Putamen (tissue), 1 donor: Measurements from ENCODE around the gene SOX5.
"Not testable (repeated sequence)": the region's sequence is repeated elsewhere in the genome, so short reads cannot be mapped to it uniquely, and the experiment has no call there.

Experiments used
- DNase-seq: peaks from one replicate; pipeline ENCODE4 v3.0.0-alpha.2; 2016; ENCODE audit warnings: low spot score

Gene SOX5

DNA sequence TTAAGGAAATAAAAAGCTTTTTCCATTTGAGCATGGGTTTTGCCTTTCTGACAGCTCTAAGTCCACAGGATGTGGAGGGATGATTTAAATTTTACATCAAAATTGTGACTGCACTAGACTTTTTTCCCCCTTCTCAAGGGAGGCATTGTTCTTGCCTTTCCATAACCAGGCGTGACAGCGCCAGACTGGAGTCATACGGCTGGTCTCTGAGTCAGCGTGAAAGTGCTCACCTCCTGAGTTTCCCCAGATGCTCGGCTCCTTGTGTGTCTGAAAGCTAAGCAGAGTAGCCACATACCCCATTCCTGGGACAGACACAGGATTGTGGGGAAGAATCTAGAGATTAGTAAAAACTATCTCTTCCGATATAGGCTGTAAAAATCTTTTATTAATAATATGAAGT, 43.1 kb downstream of the SOX5 start:
- DNase-seq, result no peak

DNA sequence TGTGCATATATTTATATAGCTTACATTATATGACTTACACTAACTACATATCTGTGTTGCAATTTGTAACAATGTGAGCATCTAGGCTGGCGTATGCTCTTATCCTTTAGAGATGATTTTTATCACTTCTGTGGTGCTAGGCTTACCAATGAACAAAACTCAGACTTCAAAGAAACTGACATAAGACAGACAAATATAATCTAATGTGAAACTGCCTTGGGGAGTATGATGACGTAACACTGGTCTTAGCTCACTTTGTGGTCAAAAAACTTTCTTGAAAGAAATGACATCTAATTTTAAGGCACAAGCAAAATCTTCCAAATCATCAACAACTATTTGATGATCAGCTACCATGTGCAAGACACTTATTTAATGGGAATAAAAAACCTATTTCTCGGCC, 50.0 kb downstream of the SOX5 start:
- no peak for DNase-seq

DNA sequence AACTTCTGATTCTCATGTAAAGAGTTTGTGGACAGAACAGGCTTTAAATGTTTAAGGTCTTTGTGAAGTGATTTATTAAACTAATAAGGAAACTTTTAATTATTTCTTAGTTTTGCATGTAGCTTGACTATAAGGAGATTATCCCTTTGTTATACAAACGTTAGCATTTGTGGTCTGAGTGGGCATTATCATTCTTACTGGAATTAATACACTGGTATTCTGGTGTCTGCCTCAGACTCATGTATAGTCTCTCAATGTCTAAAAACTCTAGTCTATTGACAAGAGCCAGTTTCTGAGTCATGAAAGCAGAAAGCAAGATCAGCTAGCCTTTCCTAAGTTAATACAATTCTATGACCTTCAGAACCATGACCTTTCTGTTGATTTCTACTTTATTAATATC, 51.3 kb downstream of the SOX5 start:
- no peak for DNase-seq

DNA sequence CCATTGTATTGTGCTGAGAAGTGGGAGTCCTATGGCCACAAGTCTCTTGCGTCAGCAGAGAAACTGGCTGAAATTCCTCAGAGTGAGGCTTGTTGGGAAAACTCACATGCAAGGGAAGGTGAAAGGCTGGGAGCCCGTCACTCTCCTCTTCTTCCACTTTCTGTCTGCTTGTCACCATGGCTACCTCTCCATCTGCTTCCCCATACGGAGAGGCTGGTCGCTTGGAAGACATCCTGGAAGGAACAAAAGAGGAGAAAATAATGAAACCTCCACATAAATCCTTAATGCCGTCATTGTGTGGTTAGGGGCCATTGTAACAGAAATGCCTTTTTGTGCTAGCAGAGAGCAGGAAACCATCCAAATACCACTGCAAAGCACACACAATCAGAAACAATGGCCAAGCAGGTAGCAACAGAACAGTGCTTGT, 53.7 kb downstream of the SOX5 start:
- peak; percentile 26 for DNase-seq

DNA sequence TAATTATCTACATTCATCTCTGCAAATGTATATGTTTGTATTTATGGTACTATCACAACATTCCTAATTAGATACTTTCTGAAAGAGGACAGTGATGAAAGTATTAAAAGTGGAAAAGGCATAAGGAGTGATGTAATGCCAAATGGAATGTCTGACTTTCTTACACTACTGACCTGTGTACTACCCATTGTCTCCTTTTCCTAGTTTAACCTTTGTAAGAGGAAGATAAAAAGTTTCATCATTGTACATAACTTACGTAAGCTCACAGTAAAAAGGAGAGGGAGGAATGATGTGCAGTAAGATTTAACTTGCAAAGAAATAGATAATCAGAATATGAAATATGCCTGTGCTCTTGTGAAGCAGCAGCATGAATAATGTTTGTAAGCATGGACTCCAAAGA, 55.9 kb downstream of the SOX5 start:
- DNase-seq, result no peak

DNA sequence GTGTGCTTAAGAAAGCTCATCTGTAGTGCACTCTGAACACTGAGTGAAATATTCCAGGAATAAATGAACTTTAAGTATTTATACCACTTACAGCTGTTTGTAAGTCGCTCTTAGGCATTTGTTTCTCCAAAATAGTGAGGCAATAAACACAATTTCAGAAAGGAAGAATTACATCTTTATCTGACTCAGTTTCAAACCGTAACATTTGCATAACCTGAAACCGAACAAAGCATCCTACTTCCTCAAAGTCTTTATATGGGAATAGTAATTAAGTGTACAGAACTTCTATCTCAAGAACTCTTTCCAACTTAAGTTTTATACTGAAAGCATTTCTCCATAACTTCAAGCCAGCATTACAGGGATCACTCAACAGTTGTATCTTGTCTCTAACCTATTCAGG, 58.4 kb downstream of the SOX5 start:
- DNase-seq, result no peak

DNA sequence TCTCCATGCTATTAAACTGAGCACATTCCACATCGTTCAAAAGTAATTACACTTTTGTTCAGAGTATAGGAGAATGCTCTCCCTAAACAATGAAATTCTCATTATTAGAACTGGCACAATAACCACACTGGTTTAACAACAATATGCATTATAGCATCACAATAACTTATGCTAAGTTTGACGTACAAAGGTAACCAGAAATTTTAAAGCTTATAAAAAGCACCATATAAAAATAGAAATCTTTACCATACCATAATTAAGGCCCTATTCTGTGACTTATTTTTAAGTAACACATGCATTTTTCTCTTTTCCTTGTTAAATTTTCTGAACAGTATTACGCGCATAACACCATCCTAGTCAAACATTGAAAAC, 60.4 kb downstream of the SOX5 start:
- no peak for DNase-seq

DNA sequence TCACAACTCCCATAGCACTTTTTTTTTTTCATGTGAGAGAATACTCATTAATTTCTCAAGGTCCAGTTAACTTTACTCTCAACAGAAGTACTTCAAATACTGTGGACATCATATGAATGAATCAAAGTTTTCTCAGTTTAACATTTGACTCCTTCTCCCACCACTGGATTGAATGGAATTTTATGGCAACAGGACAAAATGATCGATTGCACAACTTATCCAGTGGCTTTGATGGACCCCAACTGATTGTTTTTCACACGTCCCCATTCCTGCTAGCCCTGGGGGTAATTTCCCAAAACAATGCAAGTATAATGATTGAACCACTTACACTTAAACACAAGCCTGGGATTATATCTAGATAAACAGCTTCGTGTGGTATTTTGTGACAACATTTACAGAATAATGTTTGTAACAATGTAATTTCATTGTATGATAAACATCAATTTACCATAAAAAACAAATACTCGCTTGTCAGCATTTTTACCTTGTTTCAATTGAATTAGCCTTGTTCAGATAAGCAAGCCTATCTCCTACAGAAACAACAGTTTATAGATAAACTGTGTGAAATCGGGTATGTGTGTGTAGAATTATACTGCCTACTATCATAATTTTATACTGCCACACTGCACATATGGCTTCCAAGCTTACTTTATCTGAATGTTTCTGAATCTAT, 60.9 kb downstream of the SOX5 start:
- no peak for DNase-seq

DNA sequence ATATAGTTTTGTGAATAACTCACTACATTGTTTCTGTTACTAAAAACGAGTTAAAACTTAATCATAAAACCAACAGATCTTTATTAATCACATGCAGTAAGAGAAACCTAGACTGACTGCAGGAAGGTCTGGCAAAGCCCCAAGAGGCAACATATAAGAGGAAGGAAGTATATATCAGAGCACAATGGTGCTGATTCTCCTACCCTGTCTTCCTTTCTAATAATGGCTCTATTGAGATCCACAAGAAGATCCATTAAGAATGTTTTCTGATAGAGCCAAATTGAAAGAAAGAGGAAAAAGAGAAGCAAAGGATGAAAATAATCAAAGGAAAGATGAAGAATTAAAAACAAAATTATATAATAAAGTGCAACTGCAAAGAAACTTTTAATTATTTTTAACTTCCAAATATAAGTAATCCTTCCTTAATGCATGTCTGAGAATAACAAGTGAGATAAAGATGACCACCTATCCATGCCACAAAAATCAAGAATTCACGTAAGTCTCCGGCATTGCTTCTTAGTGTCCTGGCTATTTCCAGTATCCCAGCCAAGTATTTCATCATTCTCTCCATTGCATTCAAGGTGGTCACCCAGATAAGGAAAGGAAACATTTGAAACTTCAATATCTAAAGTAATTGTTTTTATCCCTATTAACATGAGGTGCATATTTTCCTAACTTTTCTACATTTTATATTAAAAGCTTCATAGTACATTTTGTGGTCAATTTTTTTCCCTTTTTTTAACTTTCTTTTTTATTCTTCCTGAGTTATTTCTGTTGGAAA, 62.2 kb downstream of the SOX5 start:
- no peak for DNase-seq

DNA sequence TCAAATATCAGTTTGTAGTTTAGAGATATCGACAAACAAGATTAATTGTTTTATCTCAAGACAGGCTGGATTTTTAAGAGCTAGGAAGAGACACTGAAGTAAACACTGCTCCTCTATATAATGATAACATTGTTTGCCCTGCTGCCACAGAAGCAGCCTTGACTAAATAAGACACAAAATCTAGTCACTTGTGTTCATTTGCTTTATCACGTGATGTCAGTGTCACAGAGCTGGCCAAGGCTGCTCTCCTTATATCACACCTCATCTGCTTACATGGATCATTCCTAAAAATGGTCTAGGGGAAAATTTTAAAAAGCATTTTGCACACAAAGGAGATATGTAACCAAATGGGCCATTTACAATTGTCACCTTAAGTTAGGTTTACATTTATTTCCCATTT, 64.1 kb downstream of the SOX5 start:
- DNase-seq, result no peak

DNA sequence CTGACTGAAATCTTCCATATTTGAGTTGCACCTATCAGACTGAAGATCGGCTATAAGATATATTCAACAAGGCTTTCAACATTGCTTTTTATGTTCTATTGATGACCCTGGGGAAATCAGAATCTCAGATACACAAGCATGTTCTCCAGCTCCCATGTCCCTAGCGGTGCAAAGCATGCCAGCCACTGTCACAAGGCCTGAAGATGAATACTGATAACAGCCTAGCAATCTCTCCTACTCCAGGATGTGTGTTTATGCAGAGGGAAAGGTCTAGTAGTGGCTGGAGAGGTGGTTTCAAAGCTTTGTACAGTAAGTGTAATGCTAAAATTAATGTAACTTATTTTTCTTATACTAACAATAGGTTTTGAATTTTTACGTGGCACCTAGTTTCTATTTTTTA, 64.6 kb downstream of the SOX5 start:
- no peak for DNase-seq

DNA sequence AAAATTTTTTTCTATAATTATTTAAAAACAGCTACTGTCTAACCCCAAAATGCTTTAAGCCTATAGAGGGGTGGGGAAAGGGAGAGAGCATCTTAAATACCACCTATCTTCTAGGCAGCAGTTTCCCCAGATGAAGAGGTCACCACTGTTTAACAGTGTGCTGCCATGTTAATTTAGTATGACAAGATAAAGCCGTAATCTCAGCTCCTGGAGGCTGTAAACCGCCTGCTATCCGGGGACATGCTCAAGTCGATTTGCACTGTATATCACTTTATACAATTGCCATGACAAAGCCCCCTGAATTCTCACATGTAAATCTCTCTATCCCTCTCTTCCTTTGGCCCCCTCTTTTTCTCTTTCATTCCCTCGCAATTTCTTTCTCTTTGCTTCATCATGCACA, 68.5 kb downstream of the SOX5 start:
- no peak for DNase-seq

DNA sequence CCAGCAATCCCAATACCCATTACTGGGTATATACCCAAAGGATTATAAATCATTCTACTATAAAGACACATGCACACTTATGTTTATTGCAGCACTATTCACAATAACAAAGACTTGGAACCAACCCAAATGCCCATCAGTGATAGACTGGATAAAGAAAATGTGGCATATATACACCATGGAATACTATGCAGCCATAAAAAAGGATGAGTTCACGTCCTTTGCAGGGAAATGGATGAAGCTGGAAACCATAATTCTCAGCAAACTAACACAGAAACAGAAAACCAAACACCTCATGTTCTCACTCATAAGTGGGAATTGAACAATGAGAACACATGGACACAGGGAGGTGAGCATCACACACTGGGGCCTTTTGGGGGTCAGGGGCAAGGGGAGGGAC, 72.9 kb downstream of the SOX5 start:
- DNase-seq, result not testable (repeated sequence)

DNA sequence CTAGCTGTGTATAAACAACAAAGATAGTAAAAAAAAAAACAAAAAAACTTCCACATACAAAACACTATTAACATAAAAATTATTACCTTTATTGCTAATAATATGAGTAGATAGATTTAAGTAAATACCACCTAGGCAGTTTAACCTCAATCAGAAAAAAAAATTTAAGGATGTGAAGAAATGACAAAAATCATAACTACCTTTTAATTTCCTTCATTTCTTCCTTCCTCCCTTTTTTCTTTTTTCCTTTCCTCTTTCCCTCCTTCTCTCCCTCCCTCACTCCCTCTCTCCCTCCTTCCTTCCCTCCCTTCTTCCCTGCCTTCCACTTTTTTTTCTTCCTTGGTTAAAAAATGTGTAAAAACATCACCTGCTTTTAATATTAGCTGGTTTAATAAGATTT, 81.7 kb downstream of the SOX5 start:
- no peak for DNase-seq

DNA sequence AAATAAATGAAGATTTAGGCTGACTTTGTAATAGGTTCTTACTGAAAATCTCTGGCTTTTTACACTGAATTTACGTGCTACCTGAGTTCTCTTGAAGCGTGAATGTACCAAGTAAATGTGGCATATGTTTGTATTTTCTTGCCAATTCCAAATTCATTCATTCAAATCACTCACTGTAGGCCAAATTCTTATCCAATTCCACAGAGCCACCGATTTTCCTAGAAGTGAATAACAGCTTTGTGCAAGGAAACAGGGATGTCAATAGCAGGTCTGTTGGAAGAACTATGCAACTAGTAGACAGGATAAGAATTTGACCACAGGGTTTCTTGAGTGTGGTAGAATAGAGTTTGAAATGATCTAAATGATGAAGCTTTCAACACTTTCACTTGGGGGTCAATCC, 86.8 kb downstream of the SOX5 start:
- no peak for DNase-seq

DNA sequence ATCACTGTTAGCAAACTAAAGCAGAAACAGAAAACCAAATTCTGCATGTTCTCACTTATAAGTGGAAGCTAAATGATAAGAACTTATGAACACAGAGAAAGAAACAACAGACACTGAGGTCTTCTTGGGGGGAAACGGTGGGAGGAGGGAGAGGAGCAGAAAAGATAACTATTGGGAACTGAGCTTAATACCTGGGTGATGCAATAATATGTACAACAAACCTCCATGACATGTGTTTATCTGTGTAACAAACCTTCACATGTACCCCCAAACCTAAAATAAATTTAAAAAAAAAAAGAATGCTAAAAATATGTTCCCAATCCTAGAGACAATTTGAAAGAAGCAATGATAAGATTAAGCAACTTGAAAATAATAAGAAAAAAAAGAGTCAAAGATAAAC, 89.5 kb downstream of the SOX5 start:
- DNase-seq, result no peak

DNA sequence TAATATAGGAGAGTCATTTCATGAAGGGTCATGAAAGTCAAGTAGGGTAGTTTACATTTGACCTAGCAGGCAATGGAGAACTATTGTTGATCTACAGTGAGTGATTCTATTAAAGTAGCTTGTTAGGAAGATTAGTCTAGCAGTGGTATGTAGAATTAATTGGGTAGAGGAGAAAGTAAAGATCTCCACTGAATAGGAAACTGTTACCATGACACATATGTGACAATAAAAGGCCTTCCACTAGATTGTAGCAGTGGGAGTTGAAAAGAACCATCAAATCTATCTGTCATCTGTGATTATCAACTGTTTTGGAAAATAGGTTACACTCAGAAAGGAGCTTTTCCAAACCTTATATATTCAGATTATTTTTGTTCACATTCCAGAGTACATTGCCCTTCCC, 92.3 kb downstream of the SOX5 start:
- DNase-seq, result no peak

DNA sequence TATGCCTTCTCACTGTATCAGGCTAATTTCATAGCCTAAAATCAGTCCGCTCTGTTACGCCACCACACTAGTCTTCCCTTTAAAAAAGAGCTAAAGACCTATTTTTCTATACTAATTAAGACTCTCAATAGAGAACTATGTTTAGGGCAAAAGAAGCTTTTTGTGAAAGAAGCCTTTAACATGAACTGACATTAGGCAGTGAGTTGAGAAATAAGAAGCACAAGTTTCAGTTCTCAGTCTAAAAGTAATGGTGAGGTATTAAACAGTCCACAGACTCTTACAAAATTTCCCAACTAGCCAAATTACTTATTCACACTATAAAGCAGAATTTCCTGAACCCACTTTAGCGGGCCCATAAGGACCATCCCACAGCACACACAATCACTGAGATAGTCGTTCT, 93.7 kb downstream of the SOX5 start:
- no peak for DNase-seq

DNA sequence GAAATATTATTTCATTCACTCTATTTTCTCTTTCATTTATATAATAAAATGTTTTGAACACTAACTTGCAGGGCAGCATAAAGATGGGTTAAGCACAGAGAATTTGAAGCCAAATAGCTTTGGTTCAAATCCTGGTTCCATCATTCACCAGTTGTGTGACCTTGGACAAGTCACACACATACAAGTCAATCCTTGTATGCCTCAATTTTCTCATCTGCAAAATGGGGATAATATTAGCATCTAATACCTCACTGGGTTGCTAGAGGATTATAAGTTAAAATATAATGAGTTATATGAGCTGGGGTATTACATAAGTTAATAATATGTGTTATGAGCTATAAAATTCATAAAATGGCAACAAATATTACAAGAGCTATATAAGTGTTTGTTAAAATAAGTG, 94.9 kb downstream of the SOX5 start:
- no peak for DNase-seq

DNA sequence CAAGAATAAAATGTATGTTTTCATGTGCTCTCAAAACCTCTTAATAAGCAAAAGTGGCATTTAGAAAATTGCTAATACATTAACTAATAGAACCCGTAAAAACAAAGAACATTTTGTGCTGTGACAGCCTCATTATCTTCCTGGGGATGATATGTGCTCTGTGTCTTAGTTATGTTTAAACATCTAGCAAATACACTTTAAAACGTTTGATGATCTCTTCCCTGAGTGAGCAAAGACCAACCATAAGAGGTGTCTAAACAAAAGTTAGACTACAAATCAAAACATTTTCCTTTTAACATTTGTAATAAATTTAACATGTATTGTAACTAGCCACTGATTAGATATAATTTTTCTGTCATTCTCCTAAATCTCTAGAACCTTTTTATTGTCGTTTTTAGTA, 95.8 kb downstream of the SOX5 start:
- DNase-seq, result no peak

DNA sequence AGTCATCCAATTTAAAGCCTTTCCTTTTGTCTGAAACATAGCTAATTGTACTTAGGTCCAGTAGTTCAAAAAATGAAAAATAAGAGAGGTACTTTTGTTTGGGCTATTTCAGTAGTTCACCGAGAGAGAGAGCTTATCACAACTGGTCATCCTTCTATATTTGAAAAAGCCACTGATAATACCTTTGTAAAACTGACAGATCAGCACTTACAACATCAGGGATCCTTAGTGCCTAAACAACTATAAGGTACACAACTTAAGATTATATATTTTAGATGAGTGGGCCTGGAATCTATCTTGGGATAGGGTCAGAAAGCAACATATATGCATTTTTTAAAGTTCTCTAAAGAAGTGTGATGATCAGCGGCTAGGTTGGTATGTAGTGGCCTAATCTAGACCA, 97.9 kb downstream of the SOX5 start:
- DNase-seq, result no peak

DNA sequence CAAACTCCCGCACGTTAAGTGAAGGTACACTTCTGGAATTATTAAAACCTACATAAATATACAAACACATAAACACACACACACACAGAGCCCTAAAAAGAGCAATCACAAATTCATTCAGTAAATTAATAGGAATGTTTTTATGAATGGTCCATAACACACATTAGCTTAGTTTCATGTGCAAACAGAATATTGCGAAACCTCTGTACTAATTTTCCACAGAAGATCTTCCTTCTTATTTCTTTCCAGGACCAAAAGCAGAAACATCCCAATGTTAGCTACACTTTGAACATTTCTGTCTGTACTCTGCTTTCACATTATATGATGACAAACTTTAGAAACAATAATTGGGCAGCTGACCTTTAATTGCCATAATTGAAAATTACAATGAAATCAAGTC, 101.6 kb downstream of the SOX5 start:
- no peak for DNase-seq

DNA sequence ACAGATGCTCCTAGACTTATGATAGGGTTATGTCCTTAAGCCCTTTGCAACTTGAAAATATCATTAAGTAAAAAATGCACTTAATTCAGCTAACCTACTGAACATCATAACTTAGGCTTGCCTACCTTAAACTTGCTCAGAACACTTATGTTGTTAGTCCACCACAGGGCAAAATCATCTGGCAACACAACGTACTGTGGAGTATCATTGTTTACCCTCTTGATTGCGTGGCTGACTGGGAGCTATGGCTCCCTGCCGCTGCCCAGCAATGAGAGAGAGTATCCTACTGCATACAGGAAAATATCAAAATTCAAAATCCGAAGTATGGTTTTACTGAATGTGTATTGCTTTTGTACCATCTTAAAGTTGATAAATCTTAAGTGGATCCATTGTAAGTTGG, 105.5 kb downstream of the SOX5 start:
- no peak for DNase-seq

DNA sequence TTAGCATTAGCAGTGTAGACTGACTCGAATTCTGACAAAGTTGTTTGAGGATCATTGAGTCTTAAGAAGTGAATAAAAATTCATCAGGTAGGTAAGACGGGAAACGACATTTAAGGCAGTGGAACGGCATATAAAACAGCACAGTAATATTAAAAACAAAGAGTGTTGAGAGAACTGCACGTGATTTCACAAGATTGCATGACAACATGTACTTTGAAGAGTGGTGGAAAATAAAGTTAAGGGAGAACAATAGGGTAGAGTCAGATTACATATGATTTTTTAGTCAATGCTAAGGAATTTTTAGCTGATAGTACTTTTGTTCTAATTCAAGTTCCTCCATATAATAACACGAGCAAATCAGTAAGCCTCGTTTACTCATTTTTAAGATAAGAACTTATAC, 115.4 kb downstream of the SOX5 start:
- DNase-seq, result no peak
